Measurements from ENCODE around the gene CNTRL. TPM values are rescaled to one million over a fixed set of nuclear protein-coding genes. Genes with fewer than 3 reads are reported as not detected.

The CNTRL gene
- polyA plus RNA-seq, 1 donor from 2014 or later, result 16.0 TPM

DNA sequence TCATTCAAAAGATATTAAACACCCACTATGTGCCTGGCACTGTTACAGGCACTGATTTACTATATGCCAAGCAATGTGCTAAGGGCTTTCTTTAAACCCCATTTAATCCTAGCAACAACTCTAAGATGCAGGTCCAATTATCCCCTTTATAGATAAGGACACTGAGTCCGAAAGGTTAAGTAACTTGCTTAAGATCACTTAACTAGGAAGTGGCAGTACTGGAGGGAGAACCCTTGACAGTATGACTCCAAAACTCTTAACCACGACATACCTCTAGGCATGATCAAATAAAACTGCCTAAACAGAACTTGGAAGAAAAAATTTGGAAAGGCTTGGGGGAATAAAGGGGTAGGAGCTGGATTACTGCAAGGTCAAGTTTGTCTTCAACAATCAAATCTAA lies 125.2 kb downstream of the CNTRL start:
- no peaks in the 10 kb centered on the region for H3K27me3 ChIP-seq (ENCODE audit: insufficient read depth, low read depth, low read length)
- H3K9me3 ChIP-seq (ENCODE audit: low read length), result no peaks in the 10 kb centered on the region
- no peak overlapping the region for H3K9ac ChIP-seq (ENCODE audit: low read length)
- TF ChIP-seq, protein P1, sequence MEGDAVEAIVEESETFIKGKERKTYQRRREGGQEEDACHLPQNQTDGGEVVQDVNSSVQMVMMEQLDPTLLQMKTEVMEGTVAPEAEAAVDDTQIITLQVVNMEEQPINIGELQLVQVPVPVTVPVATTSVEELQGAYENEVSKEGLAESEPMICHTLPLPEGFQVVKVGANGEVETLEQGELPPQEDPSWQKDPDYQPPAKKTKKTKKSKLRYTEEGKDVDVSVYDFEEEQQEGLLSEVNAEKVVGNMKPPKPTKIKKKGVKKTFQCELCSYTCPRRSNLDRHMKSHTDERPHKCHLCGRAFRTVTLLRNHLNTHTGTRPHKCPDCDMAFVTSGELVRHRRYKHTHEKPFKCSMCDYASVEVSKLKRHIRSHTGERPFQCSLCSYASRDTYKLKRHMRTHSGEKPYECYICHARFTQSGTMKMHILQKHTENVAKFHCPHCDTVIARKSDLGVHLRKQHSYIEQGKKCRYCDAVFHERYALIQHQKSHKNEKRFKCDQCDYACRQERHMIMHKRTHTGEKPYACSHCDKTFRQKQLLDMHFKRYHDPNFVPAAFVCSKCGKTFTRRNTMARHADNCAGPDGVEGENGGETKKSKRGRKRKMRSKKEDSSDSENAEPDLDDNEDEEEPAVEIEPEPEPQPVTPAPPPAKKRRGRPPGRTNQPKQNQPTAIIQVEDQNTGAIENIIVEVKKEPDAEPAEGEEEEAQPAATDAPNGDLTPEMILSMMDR (IDR thresholded peaks at IDR 0.05; ENCODE audit: poor library complexity, severe bottlenecking), result no peak
- TF ChIP-seq SMC3 (conservative IDR thresholded peaks at IDR 0.05; ENCODE audit: poor library complexity) (no peak), MXI1 (conservative IDR thresholded peaks at IDR 0.05; ENCODE audit: poor library complexity, severe bottlenecking) (no peak), TAF1 (IDR thresholded peaks at IDR 0.05; ENCODE audit: low read depth) (no peak), EZH2 (IDR thresholded peaks at IDR 0.05; ENCODE audit: borderline replicate concordance, insufficient read depth, low read length, poor library complexity, severe bottlenecking) (no peak), RAD21 (conservative IDR thresholded peaks at IDR 0.05) (no peak), EP300 (conservative IDR thresholded peaks at IDR 0.05; ENCODE audit: poor library complexity, severe bottlenecking) (no peak), POLR2AphosphoS5 (IDR thresholded peaks at IDR 0.05) (no peak)
- TF ChIP-seq, protein P2, sequence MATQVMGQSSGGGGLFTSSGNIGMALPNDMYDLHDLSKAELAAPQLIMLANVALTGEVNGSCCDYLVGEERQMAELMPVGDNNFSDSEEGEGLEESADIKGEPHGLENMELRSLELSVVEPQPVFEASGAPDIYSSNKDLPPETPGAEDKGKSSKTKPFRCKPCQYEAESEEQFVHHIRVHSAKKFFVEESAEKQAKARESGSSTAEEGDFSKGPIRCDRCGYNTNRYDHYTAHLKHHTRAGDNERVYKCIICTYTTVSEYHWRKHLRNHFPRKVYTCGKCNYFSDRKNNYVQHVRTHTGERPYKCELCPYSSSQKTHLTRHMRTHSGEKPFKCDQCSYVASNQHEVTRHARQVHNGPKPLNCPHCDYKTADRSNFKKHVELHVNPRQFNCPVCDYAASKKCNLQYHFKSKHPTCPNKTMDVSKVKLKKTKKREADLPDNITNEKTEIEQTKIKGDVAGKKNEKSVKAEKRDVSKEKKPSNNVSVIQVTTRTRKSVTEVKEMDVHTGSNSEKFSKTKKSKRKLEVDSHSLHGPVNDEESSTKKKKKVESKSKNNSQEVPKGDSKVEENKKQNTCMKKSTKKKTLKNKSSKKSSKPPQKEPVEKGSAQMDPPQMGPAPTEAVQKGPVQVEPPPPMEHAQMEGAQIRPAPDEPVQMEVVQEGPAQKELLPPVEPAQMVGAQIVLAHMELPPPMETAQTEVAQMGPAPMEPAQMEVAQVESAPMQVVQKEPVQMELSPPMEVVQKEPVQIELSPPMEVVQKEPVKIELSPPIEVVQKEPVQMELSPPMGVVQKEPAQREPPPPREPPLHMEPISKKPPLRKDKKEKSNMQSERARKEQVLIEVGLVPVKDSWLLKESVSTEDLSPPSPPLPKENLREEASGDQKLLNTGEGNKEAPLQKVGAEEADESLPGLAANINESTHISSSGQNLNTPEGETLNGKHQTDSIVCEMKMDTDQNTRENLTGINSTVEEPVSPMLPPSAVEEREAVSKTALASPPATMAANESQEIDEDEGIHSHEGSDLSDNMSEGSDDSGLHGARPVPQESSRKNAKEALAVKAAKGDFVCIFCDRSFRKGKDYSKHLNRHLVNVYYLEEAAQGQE (IDR thresholded peaks at IDR 0.05; ENCODE audit: borderline replicate concordance), result no peak
- H2AFZ ChIP-seq (ENCODE audit: low read depth, low read length), result no peak overlapping the region
- peak overlapping the region; percentile 81 for H3K4me3 ChIP-seq (ENCODE audit: low read length)
- H4K20me1 ChIP-seq (ENCODE audit: insufficient read depth), result peaks cover 32% of the 10 kb centered on the region
- no peaks in the 10 kb centered on the region for H3K36me3 ChIP-seq (ENCODE audit: insufficient read depth, low read length)
- no peaks in the 10 kb centered on the region for H3K9me2 ChIP-seq (ENCODE audit: insufficient read depth, low read length)
- H3K27ac ChIP-seq (ENCODE audit: low read length), result no peak overlapping the region
- H3K4me2 ChIP-seq (ENCODE audit: low read length), result peak overlapping the region; percentile 77
- H3F3A ChIP-seq (ENCODE audit: insufficient read depth, low read length, poor library complexity, severe bottlenecking), result no peaks in the 10 kb centered on the region
- peaks cover 62% of the 10 kb centered on the region for H3K79me2 ChIP-seq (replicated peaks; ENCODE audit: insufficient read depth, low read length)

GRCh38 chr9:121200356-121200755 lies 125.6 kb downstream of the CNTRL start:
- Histone ChIP-seq H3K4me2 (ENCODE audit: low read length) (peak overlapping the region; percentile 77), H3K9me3 (ENCODE audit: low read length) (no peaks in the 10 kb centered on the region), H3K9ac (ENCODE audit: low read length) (peak overlapping the region; percentile 99), H3K79me2 (replicated peaks; ENCODE audit: insufficient read depth, low read length) (peaks cover 58% of the 10 kb centered on the region), H2AFZ (ENCODE audit: low read depth, low read length) (no peak overlapping the region), H3K4me3 (ENCODE audit: low read length) (peak overlapping the region; percentile 81), H3F3A (ENCODE audit: insufficient read depth, low read length, poor library complexity, severe bottlenecking) (no peaks in the 10 kb centered on the region), H3K9me2 (ENCODE audit: insufficient read depth, low read length) (no peaks in the 10 kb centered on the region), H3K36me3 (ENCODE audit: insufficient read depth, low read length) (no peaks in the 10 kb centered on the region), H3K27me3 (ENCODE audit: insufficient read depth, low read depth, low read length) (no peaks in the 10 kb centered on the region), H3K27ac (ENCODE audit: low read length) (peak overlapping the region; percentile 96), H4K20me1 (ENCODE audit: insufficient read depth) (peaks cover 32% of the 10 kb centered on the region)
- no peak for TF ChIP-seq TAF1 (IDR thresholded peaks at IDR 0.05; ENCODE audit: low read depth)
- TF ChIP-seq, protein P2 (IDR thresholded peaks at IDR 0.05; ENCODE audit: borderline replicate concordance), result no peak

Data from neural cell (in vitro differentiated cells).